GM19463 (cell line): Measurements from ENCODE around the gene CD8B2.
"Not testable (repeated sequence)": the region's sequence is repeated elsewhere in the genome, so short reads cannot be mapped to it uniquely, and the experiment has no call there.

Source experiments
- ATAC-seq: cut with Tn5 transposase; IDR thresholded peaks from one replicate; pipeline ENCODE4 v1.9.1; 2021; ENCODE audit warnings: mild to moderate bottlenecking, moderate library complexity; ENCODE audit not compliant: unreplicated experiment

CD8B2 gene

DNA sequence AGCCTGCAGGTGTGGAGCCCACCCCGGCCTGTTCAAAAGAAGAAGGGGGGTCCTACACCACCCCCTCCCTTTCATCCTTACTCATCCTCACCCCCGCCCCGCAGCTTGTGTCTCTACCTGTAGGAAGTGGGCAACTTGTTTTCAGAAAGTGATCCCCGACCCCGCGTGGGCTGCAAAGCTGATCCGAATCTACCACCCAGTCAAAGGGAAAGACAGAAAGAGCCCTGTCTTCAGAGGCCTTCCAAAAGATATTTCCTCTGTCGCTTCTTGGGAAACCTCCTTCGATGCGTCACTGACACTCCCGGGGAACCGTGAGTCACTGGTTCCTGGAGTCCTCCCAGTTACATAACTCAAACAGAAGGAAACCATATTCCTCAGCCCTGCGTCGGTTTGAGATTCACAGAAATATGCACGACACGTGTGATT, 24.3 kb downstream of the CD8B2 start:
- not testable (repeated sequence) for ATAC-seq

DNA sequence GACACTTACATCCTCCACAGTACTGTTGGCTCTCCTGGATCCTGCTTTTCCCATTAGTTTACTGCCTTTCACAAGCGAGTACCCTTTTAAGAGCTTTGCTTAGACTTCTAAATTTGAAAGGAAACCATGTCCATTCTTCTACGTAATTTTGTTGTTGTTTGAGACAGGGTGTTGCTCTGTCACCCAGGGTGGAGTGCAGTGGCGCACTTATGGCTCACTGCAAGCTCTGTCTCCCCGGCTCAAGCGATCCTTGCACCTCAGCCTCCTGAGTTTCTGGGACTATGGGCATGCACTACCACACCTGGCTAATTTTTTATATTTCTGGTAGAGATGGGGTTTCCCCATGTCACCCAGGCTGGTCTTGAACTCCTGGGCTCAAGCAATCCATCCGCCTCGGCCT, 24.8 kb downstream of the CD8B2 start:
- ATAC-seq, result not testable (repeated sequence)

DNA sequence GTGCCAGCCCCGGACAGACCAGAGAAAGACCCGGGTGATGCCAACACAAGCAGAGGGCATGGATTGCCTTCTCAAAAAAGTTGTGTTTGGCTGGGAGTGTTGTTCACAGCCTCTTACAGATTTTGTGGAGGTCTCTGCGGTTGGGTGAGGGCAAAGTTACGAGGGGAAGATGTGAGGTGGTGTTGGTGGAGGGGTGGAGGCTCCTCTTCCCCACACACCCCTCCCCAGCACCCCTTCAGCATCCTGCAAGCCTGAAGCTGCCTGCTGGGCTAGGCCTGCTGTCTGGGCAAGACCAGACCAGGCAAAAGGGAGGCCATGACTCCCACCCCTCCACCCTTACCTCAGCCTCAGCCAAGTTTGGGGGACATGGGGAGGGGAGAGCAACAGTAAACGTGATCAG, 26.2 kb downstream of the CD8B2 start:
- ATAC-seq, result not testable (repeated sequence)

DNA sequence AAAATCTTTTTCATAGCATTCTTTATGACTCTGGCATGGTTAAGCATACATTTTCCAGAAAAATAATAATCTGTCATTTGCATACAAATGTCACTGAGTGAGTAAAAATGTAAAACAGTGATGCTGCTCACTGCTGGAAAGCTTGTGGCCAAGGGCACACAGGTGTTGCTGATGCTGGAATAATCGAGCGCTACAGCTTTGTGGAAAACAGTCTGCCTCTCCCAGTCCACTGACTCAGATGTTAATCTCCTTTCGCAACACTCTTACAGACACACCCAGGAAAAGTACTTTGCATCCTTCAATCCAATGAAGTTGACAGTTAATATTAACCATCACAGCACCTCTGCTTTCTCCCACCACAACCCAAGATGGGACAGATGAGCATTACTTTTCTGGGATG, 27.7 kb downstream of the CD8B2 start:
- not testable (repeated sequence) for ATAC-seq

DNA sequence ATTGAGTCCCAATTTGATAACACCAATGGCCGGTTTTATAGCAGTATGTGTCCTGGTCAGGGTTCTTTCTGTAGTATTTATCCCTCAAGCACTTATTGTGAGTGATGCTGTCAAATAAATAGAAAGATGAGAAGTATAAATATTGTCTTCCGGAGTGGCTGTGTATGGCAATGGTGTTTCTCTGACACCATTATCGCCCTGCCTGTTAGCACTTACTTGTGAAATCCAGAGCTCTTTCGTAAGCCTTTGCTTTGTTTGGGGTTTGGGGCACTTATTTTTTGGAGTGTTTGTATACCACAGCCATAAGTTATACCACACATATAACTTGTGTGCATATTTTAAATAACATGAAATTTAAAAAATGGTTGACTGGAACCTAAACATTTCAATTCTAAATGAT, 29.3 kb downstream of the CD8B2 start:
- ATAC-seq, result no peak

DNA sequence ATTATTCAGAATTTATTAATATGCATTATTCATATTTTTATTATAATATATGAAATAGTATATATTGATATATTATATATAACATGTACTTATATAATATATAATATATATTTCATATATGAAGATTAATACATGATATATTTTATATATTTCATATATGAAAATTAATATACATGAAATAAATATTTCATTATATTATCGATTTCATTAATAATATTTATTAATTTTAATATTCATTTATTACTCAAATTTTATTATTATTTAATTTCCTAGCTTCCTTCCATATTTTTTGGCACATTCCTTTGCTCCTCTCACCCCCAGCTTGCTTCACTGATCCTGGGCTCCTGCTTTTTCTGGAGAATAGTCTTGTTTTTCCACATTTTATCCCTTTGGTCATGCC, 29.7 kb downstream of the CD8B2 start:
- no peak for ATAC-seq

DNA sequence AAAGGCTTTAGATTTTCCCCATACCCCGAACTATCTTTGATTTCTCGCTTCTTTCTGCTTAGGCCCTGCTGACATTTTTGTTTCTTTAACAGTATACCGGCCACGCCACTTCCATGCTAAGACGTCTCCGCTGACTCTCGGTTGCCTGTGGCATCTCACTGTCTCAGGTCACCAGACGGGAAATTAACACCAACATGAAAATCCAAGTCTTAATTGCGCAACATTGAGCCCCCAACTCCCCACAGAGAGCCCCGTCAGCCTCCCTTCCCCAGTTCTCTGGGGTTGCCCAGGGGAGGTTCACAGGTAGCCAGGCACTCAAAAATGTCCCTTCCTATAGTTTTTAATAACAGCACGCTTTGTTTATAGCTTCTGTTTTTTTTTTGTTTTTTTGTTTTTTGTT, 30.2 kb downstream of the CD8B2 start:
- ATAC-seq, result no peak

DNA sequence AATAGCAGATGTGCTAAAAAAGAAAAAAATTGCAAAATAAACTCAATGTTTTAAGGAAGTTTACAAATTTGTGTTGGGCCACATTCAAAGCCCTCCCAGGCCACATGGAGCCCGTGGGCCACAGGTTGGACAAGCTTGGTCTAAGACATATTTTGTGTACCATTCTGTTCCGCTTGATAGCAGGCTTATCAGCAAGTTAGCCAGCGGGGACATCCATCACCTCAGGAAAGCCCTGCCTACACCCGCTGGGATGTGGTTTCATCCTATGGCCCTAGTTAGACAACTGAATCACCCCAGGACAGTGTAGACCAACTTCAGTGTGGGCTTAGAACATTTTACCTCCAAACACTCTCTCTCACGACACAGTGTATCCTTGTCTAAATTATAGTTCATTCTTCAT, 32.6 kb downstream of the CD8B2 start:
- no peak for ATAC-seq

DNA sequence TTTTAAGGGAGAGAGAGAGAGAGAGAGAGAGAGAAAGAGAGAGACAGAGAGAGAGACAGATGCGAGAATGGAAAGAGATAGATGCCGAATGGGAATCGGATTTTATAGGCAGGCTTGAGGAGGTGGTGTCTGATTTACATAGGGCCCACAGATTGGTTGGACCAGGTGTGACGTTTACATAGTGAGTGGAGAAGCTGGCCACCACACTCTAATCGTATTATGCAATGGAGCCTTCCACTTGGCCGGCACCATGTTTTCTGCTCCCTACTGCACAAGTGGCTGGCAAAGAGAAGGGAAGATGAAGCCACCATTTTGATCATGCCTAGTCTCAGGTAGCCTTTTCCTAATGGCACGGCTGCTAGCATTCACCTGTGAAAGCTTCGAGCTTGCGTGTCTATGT, 33.9 kb downstream of the CD8B2 start:
- ATAC-seq, result no peak

DNA sequence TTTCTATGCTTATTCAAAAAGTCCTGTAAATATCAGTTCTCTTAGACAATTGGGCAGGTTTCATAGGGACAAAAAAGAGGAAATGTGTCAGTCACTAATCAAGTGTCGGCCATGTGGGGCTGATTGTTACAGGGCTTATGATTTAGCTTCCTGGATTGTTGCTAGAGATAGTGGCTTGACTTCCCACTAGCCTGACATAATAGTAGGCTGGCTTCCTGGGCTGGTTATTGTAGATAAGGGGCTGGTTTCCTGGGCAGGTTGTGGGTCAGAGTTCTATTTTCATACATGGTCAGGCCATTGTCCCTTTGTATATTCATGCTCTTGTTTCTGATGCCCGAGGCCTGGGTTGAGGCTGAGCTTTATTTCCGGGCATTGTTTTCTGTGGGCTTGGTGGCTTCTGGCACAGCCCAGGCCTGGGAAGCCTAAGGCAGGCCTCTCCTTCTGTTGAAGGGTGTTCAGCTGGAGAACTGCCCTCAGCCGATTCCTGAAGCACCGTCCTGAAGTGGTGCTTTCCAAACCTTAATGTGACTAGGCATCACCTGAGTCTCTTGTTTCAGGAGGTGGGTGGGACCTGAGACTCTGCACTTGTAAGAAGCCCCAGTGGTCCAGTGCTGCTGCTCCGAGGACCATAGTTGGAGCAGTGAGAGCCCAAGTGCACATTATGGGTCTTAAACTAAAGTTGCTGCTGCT, 37.0 kb downstream of the CD8B2 start:
- no peak for ATAC-seq

DNA sequence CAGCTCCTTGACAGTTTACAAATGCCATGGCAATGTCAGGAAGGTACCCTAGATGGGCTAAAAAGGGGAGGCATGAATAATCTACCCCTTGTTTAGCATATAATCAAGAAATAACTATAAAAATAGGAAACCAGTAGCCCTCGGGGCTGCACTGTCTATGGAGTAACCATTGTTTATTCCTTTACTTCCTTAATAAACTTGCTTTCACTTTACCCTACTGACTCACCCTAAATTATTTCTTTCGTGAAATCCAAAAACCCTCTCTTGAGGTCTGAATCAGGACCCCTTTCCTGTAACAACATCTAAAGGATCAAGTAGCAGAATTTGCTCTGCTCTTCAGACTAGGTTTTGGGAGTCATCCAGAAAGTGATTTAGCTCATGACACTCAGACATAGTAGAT, 43.7 kb downstream of the CD8B2 start:
- ATAC-seq, result no peak

DNA sequence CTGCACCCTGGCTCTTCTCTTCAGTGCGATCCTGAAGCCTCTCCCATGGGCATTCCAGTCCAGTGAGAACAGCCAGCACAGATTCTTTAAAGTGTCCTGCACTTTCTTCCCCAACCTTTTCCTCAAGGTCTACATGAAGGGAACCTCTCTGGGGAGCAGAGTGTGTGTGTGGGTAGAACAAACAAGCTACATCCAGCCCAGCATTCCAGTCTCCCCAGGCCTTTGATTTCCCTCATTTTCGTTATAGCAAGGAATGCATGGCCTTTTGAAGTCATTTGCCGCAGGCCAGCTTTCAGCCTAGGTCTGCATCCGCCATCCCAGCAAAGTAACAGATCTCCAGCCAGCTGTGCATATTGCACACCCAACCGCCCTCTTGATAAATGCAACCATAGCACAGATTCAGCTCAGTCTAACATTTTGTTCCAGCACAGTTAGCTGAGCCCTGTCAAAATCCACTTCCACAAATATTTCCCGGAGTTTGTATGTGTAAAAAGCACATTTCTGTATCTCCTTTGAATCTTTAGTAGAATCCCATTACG, 44.6 kb downstream of the CD8B2 start:
- no peak for ATAC-seq

DNA sequence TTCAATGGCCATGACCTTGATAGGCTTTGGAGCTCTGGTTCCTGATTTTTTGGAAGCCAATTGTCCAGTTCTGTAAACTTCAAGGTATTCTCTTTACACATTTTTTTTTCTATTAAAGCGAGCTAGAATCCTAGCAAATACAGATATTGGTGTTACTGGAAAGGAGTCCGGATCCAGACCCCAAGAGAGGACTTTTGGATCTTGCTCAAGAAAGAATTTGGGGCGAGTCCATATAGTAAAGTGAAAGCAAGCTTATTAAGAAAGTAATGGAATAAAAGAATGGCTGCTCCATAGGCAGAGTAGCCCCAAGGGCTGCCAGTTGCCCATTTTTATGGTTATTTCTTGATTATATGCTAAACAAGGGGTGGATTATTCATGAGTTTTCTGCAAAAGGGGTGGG, 45.1 kb downstream of the CD8B2 start:
- ATAC-seq, result no peak

DNA sequence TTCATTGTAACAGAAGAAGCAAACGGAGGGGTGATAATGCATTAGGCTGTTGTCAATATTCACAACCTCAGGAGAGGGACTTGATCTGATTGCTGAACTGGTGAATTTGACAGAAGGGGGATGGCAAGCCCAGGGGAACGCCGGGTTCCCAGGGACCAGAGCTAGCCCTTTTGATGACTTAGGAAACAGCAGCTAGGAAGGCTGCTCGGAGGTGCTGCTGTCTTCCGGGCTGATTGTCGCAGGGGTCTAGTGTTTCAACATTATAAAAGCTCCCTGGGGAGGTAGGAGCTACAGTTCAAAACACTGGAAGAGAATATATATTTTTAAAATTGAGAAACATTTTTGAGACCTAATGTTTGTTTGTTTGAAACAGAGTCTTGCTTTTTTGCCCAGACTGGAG, 47.3 kb downstream of the CD8B2 start:
- ATAC-seq, result no peak

DNA sequence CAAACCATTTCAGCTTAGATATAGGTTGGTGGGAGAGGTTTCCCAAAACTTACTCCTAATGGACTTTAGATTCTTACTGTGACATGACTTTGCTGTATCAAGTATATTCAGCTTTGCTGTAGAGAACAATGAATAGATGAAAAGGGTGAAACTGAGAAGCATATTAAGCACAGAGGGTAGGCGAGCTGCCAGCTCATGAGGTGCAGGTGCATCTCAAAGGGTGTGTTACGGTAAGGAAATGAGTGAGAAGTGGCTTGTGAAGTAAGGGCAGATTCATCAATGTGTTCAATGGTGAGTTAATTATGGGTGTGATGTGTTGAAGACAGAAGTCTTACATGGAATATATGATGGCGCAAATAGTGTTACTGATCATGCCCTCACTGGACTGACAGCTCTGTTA, 49.3 kb downstream of the CD8B2 start:
- ATAC-seq, result no peak

DNA sequence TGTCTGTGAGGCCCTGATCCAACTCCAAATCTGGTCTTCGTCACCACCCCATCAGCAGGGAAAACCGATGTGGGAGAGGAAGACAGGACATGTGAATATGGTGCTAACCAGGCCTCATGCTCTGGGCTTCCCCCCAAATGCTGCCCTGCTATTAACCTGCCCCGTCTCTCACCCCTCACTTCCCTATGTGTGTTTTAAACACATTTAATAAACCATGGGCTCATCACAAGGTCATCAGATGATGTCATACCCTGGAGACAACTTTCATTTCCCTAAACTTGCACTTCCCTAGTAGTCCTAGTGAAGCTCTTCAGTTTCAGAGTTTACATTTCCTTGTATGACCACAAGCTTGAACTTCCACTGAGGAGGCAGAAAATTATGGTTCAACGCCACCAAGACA, 49.9 kb downstream of the CD8B2 start:
- ATAC-seq, result peak; percentile 54

DNA sequence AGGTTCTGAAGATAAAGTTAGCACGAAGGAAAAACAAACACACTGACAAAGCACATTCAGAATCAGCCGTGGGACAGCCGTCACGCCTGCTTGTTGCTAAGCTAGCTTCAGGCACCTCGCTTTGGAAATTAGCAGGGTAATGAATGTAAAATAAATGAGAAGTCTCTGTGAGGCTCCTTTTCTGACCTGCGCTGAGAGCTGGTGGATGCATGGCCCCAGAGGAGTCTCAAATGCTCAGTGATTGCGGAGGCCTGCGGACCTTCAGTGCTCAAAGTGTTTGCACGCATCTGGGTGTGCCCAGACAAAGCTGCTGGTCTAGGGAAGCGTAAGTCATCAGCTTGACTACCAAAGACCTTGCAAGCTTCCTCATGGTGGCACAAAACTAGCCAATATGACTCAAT, 50.6 kb downstream of the CD8B2 start:
- no peak for ATAC-seq

DNA sequence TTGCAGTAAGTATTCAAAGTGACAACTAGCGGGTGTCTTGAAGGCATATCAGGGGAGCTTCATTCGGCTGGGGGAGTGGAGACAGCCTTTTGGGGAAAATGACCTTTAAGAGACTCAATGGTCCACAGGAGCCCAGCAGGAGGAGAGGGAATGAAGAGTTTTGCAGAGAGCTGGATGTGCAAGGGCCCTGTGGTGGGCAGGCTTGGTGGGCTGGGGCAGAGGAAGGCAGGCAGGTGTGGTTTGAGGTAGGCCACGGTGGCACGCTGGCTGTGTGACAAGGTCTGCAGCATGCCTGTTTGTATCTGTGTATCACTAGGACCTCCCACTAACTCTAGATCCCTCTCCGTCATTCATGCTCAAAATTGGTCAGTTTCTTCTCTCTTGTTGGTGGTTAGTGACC, 53.7 kb downstream of the CD8B2 start:
- ATAC-seq, result no peak

DNA sequence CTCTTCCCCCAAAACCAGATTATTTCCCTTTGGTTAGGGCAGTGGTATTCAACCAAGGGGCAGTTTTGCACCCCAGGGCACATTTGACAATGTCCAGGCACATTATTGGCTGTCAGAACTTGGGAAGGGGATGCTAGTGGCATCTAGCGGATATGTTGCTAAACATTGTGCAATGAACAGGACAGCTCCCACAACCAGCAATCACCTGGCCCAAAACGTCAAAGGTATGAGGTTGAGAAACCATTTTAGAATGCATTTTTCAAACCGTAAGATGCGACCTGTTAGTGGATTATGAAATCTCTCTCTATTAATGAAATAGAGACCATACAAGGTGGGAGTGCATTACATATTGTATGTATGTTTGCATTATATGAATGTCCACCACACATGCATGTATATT, 54.2 kb downstream of the CD8B2 start:
- no peak for ATAC-seq

DNA sequence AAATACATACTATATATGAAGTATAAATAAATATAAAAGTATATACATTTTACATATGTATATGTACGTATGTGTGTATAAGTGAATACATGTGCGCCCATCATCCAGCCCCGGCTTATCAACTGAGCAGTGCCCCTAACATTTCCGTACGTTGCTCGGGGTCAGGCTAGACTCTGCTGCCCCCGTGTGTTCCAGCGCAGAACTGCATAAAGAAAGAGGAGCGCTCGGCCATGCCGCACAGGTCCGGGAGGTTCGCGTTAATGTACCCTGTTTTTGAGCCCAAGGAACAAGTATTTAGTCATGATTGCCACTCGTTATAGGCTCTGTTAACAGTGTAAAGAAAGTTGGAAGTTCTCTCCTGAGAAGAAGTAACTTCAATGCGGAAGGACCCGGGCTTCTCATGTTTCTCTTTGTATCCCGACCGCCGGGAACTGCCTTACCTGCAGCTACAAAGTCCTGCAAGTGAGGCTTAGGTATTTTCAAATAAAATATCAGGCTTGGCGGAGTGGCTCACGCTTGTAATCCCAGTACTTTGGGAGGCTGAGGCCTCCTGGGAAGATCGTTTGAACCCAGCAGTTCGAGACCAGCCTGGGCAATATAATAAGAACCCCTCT, 55.7 kb downstream of the CD8B2 start:
- peak; percentile 96 for ATAC-seq

DNA sequence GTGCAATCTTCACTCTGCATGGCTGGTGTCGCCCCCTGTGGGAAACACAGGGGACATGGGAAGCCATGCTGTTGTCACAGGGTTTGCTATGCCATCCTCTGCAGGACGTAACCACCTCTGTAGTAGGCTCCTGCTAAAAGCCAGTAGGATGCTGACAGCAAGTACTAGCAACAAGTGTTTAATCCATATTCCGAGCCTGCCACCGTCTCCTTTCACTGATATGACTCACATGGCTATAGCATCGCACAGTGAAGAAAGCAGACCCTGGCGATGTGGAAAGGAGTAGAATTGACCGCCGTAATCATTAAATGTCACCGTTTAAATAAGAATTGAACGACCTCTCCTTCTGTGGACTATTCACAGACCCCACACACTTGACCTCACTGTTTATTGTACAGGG, 57.8 kb downstream of the CD8B2 start:
- no peak for ATAC-seq

DNA sequence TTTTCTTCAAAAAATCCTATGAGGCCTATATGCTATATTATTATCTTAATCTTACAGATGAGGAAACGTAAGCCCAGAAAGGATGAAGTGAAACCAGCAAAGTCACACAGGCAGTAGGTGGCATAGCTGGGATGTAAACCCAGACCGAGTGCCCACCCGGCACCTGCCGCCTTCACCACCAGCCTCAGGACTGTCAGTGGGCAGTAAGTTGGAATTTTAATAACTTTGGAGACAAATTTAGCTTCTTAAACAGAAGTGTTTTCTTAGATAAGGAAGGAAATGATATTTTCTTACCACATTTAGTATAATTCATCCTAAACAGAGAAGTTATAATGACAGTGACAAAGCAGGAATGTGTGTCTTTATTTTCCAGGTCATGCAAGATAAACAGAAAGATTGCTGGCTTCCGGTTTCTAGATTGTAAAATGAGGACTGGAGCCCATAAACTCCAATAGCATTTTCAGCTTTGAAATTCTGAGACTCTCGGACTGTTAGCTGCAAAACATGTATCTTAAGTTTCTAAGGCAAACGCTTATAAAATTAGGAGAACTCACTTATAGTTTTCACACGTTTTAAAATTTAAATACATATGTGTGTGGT, 59.3 kb downstream of the CD8B2 start:
- no peak for ATAC-seq
